HL-60 (cell line): ENCODE results near the gene SMIM14.

Source experiments
- DNase-seq, 2 experiments: peaks; one replicate each; pipeline ENCODE4 v3.0.0-alpha.2; 2010 to 2020; ENCODE audit warnings: low read depth in 1 of 2, low spot score in 1 of 2
- H3K27ac ChIP-seq: fragments of 250-450 bp; sonication (Bioruptor Pico); replicated peaks from 2 replicates; pipeline ENCODE4 v1.5.1; 2020; ENCODE audit warnings: mild to moderate bottlenecking, moderate library complexity
- H3K27me3 ChIP-seq: fragments of 250-450 bp; sonication (Bioruptor Pico); 2 replicates; pipeline ENCODE4 v1.5.1; 2021; ENCODE audit warnings: mild to moderate bottlenecking, moderate library complexity; ENCODE audit not compliant: insufficient read depth, poor library complexity, severe bottlenecking
- H3K4me3 ChIP-seq: replicated peaks from 2 replicates; pipeline ENCODE4 v1.5.1; 2011; ENCODE audit warnings: mild to moderate bottlenecking, control low read depth, low read length; ENCODE audit not compliant: insufficient read depth
- GABPA ChIP-seq: IDR thresholded peaks from 2 replicates; pipeline ENCODE4 v1.6.1; 2012; ENCODE audit warnings: low read depth
- POLR2AphosphoS5 ChIP-seq: IDR thresholded peaks from 2 replicates; pipeline ENCODE4 v1.6.1; 2012; ENCODE audit warnings: low read depth
- SPI1 ChIP-seq: IDR thresholded peaks from 2 replicates; pipeline ENCODE4 v1.6.1; 2012; ENCODE audit warnings: low read depth, mild to moderate bottlenecking, borderline replicate concordance
- TF ChIP-seq, protein P1 (sequence below): IDR thresholded peaks from one replicate; pipeline ENCODE4 v1.5.1; 2011; ENCODE audit warnings: low read length, control low read depth, inconsistent platforms; ENCODE audit not compliant: insufficient read depth
- TF ChIP-seq, protein P2 (sequence below): IDR thresholded peaks from 2 replicates; pipeline ENCODE4 v1.6.1; 2012; ENCODE audit warnings: low read depth; ENCODE audit not compliant: insufficient replicate concordance

Gene SMIM14

DNA sequence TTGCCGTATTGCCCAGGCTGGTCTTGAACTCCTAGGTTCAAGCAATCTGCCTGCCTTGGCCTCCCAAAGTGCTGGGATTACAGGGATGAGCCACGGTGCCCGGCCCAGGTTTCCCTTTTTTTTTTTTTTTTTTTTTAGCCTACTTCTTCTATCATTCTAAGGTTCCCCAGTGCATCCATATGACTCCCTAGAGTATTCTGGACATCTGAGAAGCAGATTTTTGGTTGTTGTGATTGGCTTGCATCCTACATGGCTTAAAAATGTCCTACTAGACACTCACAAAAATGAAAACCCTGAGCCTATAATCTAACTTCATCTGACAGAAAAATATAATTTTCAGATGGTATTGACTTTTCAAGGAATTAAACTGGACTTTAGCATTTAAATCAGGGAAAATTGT is 41.7 kb downstream of the SMIM14 start:
- H3K27me3 ChIP-seq, result no peaks in the 10 kb centered on the region
- no peak overlapping the region for H3K4me3 ChIP-seq
- no peak overlapping the region for H3K27ac ChIP-seq
- no peak for TF ChIP-seq POLR2AphosphoS5
- TF ChIP-seq, protein P1, sequence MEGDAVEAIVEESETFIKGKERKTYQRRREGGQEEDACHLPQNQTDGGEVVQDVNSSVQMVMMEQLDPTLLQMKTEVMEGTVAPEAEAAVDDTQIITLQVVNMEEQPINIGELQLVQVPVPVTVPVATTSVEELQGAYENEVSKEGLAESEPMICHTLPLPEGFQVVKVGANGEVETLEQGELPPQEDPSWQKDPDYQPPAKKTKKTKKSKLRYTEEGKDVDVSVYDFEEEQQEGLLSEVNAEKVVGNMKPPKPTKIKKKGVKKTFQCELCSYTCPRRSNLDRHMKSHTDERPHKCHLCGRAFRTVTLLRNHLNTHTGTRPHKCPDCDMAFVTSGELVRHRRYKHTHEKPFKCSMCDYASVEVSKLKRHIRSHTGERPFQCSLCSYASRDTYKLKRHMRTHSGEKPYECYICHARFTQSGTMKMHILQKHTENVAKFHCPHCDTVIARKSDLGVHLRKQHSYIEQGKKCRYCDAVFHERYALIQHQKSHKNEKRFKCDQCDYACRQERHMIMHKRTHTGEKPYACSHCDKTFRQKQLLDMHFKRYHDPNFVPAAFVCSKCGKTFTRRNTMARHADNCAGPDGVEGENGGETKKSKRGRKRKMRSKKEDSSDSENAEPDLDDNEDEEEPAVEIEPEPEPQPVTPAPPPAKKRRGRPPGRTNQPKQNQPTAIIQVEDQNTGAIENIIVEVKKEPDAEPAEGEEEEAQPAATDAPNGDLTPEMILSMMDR, result no peak
- no peak for TF ChIP-seq SPI1
- TF ChIP-seq GABPA, result no peak
- TF ChIP-seq, protein P2, sequence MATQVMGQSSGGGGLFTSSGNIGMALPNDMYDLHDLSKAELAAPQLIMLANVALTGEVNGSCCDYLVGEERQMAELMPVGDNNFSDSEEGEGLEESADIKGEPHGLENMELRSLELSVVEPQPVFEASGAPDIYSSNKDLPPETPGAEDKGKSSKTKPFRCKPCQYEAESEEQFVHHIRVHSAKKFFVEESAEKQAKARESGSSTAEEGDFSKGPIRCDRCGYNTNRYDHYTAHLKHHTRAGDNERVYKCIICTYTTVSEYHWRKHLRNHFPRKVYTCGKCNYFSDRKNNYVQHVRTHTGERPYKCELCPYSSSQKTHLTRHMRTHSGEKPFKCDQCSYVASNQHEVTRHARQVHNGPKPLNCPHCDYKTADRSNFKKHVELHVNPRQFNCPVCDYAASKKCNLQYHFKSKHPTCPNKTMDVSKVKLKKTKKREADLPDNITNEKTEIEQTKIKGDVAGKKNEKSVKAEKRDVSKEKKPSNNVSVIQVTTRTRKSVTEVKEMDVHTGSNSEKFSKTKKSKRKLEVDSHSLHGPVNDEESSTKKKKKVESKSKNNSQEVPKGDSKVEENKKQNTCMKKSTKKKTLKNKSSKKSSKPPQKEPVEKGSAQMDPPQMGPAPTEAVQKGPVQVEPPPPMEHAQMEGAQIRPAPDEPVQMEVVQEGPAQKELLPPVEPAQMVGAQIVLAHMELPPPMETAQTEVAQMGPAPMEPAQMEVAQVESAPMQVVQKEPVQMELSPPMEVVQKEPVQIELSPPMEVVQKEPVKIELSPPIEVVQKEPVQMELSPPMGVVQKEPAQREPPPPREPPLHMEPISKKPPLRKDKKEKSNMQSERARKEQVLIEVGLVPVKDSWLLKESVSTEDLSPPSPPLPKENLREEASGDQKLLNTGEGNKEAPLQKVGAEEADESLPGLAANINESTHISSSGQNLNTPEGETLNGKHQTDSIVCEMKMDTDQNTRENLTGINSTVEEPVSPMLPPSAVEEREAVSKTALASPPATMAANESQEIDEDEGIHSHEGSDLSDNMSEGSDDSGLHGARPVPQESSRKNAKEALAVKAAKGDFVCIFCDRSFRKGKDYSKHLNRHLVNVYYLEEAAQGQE, result no peak
- no peak for DNase-seq

DNA sequence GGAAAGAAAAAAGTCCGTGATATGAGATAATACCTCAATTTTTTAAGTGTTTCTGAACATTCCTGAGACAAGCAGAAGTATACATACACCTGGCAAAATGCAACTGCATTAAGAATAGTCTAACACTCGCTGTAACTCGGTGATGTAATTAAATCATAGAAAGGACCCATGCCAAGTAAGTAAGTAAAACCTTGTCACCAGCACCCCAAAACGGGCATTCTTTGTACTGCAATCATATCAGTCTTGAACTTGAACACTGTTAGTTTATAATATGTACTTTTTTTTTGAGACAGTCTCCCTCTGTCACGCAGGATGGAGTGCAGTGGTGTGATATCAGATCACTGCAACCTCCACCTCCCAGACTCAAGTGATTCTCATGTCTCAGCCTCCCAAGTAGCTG is 47.4 kb downstream of the SMIM14 start:
- no peak overlapping the region for H3K4me3 ChIP-seq
- H3K27me3 ChIP-seq, result no peaks in the 10 kb centered on the region
- DNase-seq, result no peak
- no peak overlapping the region for H3K27ac ChIP-seq
- TF ChIP-seq, protein P2, result no peak
- TF ChIP-seq, protein P1, result no peak

DNA sequence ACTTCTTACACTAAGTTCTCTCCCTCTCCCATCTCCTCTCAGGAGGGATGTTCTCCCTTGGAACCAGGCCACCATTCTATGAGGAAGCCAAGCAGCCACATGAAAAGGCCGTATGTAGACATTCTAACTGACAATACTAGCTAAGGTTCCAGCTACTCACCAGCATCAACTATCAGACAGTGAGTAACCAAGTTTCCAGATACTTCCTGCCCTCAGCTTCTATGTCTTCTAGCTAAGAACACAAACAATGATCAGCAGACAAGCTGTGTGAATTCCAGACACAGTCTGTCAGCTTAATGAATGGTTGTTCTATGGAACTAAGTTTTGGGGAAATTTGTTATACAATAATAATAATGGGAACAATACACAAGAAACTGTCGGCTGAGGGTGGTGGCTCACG is 50.8 kb downstream of the SMIM14 start:
- no peak for TF ChIP-seq GABPA
- TF ChIP-seq SPI1, result no peak
- no peak for TF ChIP-seq POLR2AphosphoS5
- no peak for DNase-seq
- Histone ChIP-seq H3K27me3 (no peaks in the 10 kb centered on the region), H3K4me3 (no peak overlapping the region), H3K27ac (no peak overlapping the region)

DNA sequence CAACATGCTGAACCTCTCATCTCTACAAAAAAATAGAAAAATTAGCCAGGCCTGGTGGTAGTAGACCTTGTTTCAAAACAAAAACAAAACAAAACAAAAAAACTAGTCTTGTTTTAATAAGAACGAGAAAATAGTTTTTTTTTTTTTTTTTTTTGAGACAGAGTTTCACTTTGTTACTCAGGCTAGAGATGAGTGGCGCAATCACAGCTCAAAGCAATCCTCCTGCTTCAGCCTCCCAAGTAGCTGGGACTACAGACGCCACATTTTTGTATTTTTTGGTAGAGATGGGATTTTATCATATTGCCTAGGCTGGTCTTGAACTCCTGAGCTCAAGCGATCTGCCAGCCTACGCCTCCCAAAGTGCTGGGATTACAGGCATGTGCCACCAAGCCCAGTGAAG is 63.7 kb downstream of the SMIM14 start:
- no peak overlapping the region for H3K27ac ChIP-seq
- H3K27me3 ChIP-seq, result no peaks in the 10 kb centered on the region
- no peak for TF ChIP-seq POLR2AphosphoS5
- no peak for TF ChIP-seq SPI1
- TF ChIP-seq, protein P2, result no peak
- no peak for DNase-seq
- H3K4me3 ChIP-seq, result no peak overlapping the region
